CD14-positive monocyte (primary cell): Measurements from ENCODE around the gene EBF3. TPM values are rescaled to one million over a fixed set of nuclear protein-coding genes. Genes with fewer than 3 reads are reported as not detected.

Source experiments
- DNase-seq, 3 donors: peaks; one replicate each; pipeline ENCODE4 v3.0.0-alpha.2; 2011 to 2022
- H2AFZ ChIP-seq: 2 replicates; pipeline ENCODE4 v1.6.0; 2012; ENCODE audit warnings: mild to moderate bottlenecking, low read depth, low read length, inconsistent platforms; ENCODE audit not compliant: insufficient read depth, poor library complexity, severe bottlenecking
- H3K27ac ChIP-seq, 2 donors: 1 replicate in 1 of 2; 2 replicates in 1 of 2; pipeline ENCODE4 v1.5.1; 2012 to 2013; ENCODE audit warnings: low read length in 2 of 2, control low read depth in 1 of 2, inconsistent platforms in 1 of 2, low read depth in 1 of 2, mild to moderate bottlenecking in 1 of 2
- H3K27me3 ChIP-seq, 2 donors: one replicate each; pipeline versions ENCODE4 v1.6.0 to v1.6.1; 2011 to 2013; ENCODE audit warnings: low read length in 2 of 2; ENCODE audit not compliant: control insufficient read depth in 2 of 2, insufficient read depth in 2 of 2
- H3K36me3 ChIP-seq, 2 donors: replicated peaks in 1 of 2; 1 replicate in 1 of 2; 2 replicates in 1 of 2; pipeline versions ENCODE4 v1.5.1 to v1.6.1; 2012 to 2013; ENCODE audit warnings: low read length in 2 of 2, control low read depth in 1 of 2, inconsistent platforms in 1 of 2, mild to moderate bottlenecking in 1 of 2; ENCODE audit not compliant: insufficient read depth in 2 of 2, control insufficient read depth in 1 of 2
- H3K4me1 ChIP-seq, 2 donors: 1 replicate in 1 of 2; 2 replicates in 1 of 2; pipeline versions ENCODE4 v1.5.1 to v1.6.1; 2012 to 2013; ENCODE audit warnings: low read length in 2 of 2, control low read depth in 1 of 2, inconsistent platforms in 1 of 2, mild to moderate bottlenecking in 1 of 2, moderate library complexity in 1 of 2; ENCODE audit not compliant: insufficient read depth in 2 of 2, control insufficient read depth in 1 of 2
- H3K4me2 ChIP-seq: replicated peaks from 2 replicates; pipeline ENCODE3; 2012; ENCODE audit warnings: low read length, moderate library complexity, mild to moderate bottlenecking; ENCODE audit not compliant: poor library complexity, severe bottlenecking; ENCODE audit errors: extremely low read depth
- H3K4me3 ChIP-seq, 3 experiments: fragments of 200-600 bp in 1 of 3; sonication (generic) in 1 of 3; replicated peaks in 1 of 3; 1 replicate in 2 of 3; 2 replicates in 1 of 3; pipeline ENCODE4 v1.5.1; 2011 to 2013; ENCODE audit warnings: low read length in 3 of 3, mild to moderate bottlenecking in 3 of 3, control low read depth in 2 of 3, low read depth in 2 of 3, inconsistent platforms in 1 of 3, moderate library complexity in 1 of 3
- H3K79me2 ChIP-seq: 2 replicates; pipeline ENCODE4 v1.6.0; 2012; ENCODE audit warnings: mild to moderate bottlenecking, control low read depth, inconsistent platforms, low read length, moderate library complexity; ENCODE audit not compliant: insufficient read depth
- H3K9ac ChIP-seq: 2 replicates; pipeline ENCODE4 v1.6.0; 2017; ENCODE audit warnings: low read length, mild to moderate bottlenecking; ENCODE audit not compliant: insufficient read depth, poor library complexity, severe bottlenecking
- H3K9me3 ChIP-seq, 2 donors: replicated peaks in 1 of 2; 1 replicate in 1 of 2; 2 replicates in 1 of 2; pipeline versions ENCODE4 v1.5.1 to v1.6.1; 2012 to 2013; ENCODE audit warnings: low read length in 2 of 2, control low read depth in 1 of 2; ENCODE audit not compliant: control insufficient read depth in 1 of 2, insufficient read depth in 1 of 2
- H4K20me1 ChIP-seq: 2 replicates; pipeline ENCODE4 v1.6.0; 2012; ENCODE audit warnings: mild to moderate bottlenecking, low read length, control low read depth, moderate library complexity; ENCODE audit not compliant: insufficient read depth
- H3K27ac Mint-ChIP-seq, 7 donors: one replicate each; pipeline ENCODE4 v1.8.0; 2020; ENCODE audit warnings: mild to moderate bottlenecking in 7 of 7, mixed read lengths in 7 of 7, moderate library complexity in 6 of 7, inconsistent platforms in 2 of 7
- H3K27me3 Mint-ChIP-seq, 3 donors: one replicate each; pipeline ENCODE4 v1.8.0; 2021 to 2022; ENCODE audit warnings: low read depth in 3 of 3, mild to moderate bottlenecking in 3 of 3, mixed read lengths in 3 of 3, moderate library complexity in 3 of 3, inconsistent platforms in 1 of 3
- H3K36me3 Mint-ChIP-seq, 2 donors: one replicate each; pipeline ENCODE4 v1.8.0; 2020; ENCODE audit warnings: mixed read lengths in 2 of 2, inconsistent platforms in 1 of 2, mild to moderate bottlenecking in 1 of 2
- H3K4me1 Mint-ChIP-seq: one replicate; pipeline ENCODE4 v1.8.0; 2020; ENCODE audit warnings: mild to moderate bottlenecking, mixed read lengths
- H3K4me3 Mint-ChIP-seq, 2 donors: one replicate each; pipeline ENCODE4 v1.8.0; 2020; ENCODE audit warnings: mild to moderate bottlenecking in 2 of 2, mixed read lengths in 2 of 2, moderate library complexity in 1 of 2
- H3K9me3 Mint-ChIP-seq, 7 donors: one replicate each; pipeline ENCODE4 v1.8.0; 2020 to 2022; ENCODE audit warnings: mixed read lengths in 7 of 7, mild to moderate bottlenecking in 6 of 7, moderate library complexity in 6 of 7, inconsistent platforms in 2 of 7
- WGBS: methylation state at CpG from one replicate; pipeline ENCODE4 v1.1.5; 2013; ENCODE audit warnings: missing lambda C conversion rate; ENCODE audit not compliant: insufficient coverage; 5-methylcytosine and 5-hydroxymethylcytosine counted together
- intact Hi-C, 2 donors: fragments of 100-400 bp; cut with micrococcal nuclease; formaldehyde crosslinking; loops; one replicate each; pipeline versions ENCODE4 v1.15.0 to v1.15.1; 2023
- polyA plus RNA-seq, 3 donors: library from polyadenylated mRNA; depleted of rRNA in 1 of 3; unstranded in 2 of 3; stranded (reverse) in 1 of 3; fragments of 300-500 nt in 2 of 3; fragments of >200 nt in 1 of 3; fragmentation: Illumina TruSeq in 2 of 3; gene quantifications; 1 replicate in 2 of 3; 2 replicates in 1 of 3; pipeline ENCODE4 v1.2.3, GENCODE V29; 2012 to 2021
- TF ChIP-seq, protein P1 (sequence below): fragments of 200-600 bp; IDR thresholded peaks from one replicate; pipeline ENCODE4 v1.8.0; 2022; ENCODE audit warnings: antibody characterized with exemption, mild to moderate bottlenecking

The EBF3 gene
- polyA plus RNA-seq, 3 donors = not detected

DNA sequence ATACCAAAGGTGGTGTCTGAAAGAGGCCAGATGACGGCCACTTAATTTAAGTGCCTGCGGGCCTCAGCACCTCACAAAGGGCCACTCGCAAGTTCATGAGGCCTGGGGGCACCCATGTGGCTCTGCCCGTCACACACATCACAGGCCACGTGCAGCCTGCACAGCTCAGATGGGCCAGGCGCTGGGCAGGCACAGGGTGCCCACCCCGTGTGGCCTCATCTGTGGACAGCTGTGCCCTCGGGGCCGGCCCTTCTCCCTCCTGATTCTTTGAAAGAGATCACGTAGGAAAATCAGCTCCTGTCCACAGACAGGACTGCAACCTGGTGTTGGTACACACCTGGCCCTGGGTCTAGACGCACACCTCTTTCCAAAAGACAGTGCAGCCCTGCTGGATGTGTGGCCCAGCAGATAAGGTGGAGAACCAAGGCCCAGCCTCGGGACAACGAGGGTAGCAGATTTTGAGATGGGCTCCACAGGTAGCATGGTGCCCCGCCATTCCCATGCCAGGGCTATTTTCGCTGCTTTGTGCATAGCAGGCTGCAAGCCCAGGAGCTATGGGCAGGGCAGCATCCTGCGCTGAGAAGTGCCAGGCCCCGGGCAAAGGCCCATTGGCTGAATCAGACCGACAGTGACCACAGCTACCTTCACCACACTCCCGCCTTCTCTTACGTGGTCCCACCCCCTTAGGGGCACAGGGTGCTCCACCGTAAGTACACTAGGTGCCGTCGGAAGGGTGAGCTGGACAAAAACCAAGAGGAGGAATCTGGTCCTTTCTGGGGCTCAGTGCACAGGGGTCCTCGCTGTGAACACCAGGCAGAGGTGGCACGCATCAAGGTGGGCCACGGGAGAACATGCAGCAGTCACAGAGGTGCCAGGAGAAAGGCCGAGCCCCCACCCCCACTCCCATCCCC lies 124.5 kb downstream of the EBF3 start:
- Mint-ChIP-seq H3K9me3 (peaks cover 0 to 11% (median 2%) of the 10 kb centered on the region in 7 donors), H3K4me3 (no peak overlapping the region), H3K27ac (no peak overlapping the region), H3K36me3 (no peaks in the 10 kb centered on the region), H3K27me3 (peaks cover 0 to 3% (median 2%) of the 10 kb centered on the region in 3 donors), H3K4me1 (no peaks in the 10 kb centered on the region)
- TF ChIP-seq, protein P1, sequence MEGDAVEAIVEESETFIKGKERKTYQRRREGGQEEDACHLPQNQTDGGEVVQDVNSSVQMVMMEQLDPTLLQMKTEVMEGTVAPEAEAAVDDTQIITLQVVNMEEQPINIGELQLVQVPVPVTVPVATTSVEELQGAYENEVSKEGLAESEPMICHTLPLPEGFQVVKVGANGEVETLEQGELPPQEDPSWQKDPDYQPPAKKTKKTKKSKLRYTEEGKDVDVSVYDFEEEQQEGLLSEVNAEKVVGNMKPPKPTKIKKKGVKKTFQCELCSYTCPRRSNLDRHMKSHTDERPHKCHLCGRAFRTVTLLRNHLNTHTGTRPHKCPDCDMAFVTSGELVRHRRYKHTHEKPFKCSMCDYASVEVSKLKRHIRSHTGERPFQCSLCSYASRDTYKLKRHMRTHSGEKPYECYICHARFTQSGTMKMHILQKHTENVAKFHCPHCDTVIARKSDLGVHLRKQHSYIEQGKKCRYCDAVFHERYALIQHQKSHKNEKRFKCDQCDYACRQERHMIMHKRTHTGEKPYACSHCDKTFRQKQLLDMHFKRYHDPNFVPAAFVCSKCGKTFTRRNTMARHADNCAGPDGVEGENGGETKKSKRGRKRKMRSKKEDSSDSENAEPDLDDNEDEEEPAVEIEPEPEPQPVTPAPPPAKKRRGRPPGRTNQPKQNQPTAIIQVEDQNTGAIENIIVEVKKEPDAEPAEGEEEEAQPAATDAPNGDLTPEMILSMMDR = no peak
- no peaks in the 10 kb centered on the region for H3K79me2 ChIP-seq
- no peak overlapping the region for H3K4me3 ChIP-seq
- peaks cover 0 to 3% of the 10 kb centered on the region in 2 donors for H3K9me3 ChIP-seq
- 96% methylated on average over 24 of the region's 27 CpGs for WGBS
- no peak overlapping the region for H3K9ac ChIP-seq
- intact Hi-C loops = no loop called here
- no peak for DNase-seq
- H3K36me3 ChIP-seq = no peaks in the 10 kb centered on the region
- no peaks in the 10 kb centered on the region for H3K27me3 ChIP-seq
- H4K20me1 ChIP-seq = no peaks in the 10 kb centered on the region
- no peak overlapping the region for H3K4me2 ChIP-seq
- no peaks in the 10 kb centered on the region for H3K4me1 ChIP-seq
- H3K27ac ChIP-seq = no peak overlapping the region
- no peak overlapping the region for H2AFZ ChIP-seq

DNA sequence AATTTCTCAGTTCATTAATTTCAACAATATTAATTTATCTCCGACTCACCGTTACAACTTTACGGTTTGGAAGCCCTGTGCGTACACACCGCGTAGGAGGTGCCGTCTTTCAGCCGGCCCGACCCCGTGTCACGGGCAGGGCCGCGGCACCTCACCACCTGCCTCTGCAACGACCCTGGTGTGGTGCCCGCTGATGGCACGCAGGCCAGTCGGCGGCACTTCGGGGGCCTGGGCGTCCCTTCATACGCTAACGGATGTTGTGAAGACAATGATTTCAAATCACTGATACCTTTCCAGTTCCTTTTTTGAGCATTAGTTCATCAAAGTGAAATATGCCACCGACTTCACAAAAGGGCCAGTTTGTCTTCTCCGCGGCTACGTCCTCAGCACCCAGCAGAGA lies 125.3 kb downstream of the EBF3 start:
- Histone ChIP-seq H4K20me1 (no peaks in the 10 kb centered on the region), H3K27me3 (no peaks in the 10 kb centered on the region), H3K4me3 (no peak overlapping the region), H2AFZ (no peak overlapping the region), H3K79me2 (no peaks in the 10 kb centered on the region), H3K4me1 (no peaks in the 10 kb centered on the region), H3K4me2 (no peak overlapping the region), H3K27ac (no peak overlapping the region), H3K36me3 (no peaks in the 10 kb centered on the region), H3K9me3 (peaks cover 0 to 3% of the 10 kb centered on the region in 2 donors), H3K9ac (no peak overlapping the region)
- Mint-ChIP-seq H3K36me3 (no peaks in the 10 kb centered on the region), H3K27me3 (peaks cover 0 to 3% (median 2%) of the 10 kb centered on the region in 3 donors), H3K4me3 (no peak overlapping the region), H3K4me1 (no peaks in the 10 kb centered on the region), H3K9me3 (peaks cover 0 to 11% (median 2%) of the 10 kb centered on the region in 7 donors), H3K27ac (no peak overlapping the region)
- TF ChIP-seq, protein P1 = no peak
- intact Hi-C loops = no loop called here
- DNase-seq = no peak
- 94% methylated on average over 22 of the region's 26 CpGs for WGBS
